Ovary (tissue), 3 donors: ENCODE measurements around the gene PATJ.

Source experiments
- CTCF ChIP-seq, 3 donors: fragments of 450-650 bp in 2 of 3; fragments of 200-600 bp in 1 of 3; IDR thresholded peaks; one replicate each; pipeline versions ENCODE4 v1.5.1 to v1.8.0; 2016 to 2022; ENCODE audit warnings: antibody characterized with exemption in 3 of 3, mild to moderate bottlenecking in 1 of 3
- POLR2A ChIP-seq: fragments of 450-650 bp; IDR thresholded peaks from one replicate; pipeline ENCODE4 v1.6.1; 2017; ENCODE audit warnings: antibody characterized with exemption, mild to moderate bottlenecking, moderate library complexity
- donor health status: DM: no; HTN: no; CAD: no.

GRCh38 chr1:62198069-62198780 is 455.9 kb downstream of the PATJ start:
- TF ChIP-seq CTCF (IDR thresholded peaks at IDR 0.05) (no peak), POLR2A (no peak)
